HG03159 (cell line): ENCODE measurements around the gene GRK7.
"Not testable (repeated sequence)": the region's sequence is repeated elsewhere in the genome, so short reads cannot be mapped to it uniquely, and the experiment has no call there.

Experiments used
- ATAC-seq: cut with Tn5 transposase; IDR thresholded peaks from one replicate; pipeline ENCODE4 v1.9.1; 2021; ENCODE audit warnings: mild to moderate bottlenecking, moderate library complexity; ENCODE audit not compliant: unreplicated experiment

Gene GRK7

DNA sequence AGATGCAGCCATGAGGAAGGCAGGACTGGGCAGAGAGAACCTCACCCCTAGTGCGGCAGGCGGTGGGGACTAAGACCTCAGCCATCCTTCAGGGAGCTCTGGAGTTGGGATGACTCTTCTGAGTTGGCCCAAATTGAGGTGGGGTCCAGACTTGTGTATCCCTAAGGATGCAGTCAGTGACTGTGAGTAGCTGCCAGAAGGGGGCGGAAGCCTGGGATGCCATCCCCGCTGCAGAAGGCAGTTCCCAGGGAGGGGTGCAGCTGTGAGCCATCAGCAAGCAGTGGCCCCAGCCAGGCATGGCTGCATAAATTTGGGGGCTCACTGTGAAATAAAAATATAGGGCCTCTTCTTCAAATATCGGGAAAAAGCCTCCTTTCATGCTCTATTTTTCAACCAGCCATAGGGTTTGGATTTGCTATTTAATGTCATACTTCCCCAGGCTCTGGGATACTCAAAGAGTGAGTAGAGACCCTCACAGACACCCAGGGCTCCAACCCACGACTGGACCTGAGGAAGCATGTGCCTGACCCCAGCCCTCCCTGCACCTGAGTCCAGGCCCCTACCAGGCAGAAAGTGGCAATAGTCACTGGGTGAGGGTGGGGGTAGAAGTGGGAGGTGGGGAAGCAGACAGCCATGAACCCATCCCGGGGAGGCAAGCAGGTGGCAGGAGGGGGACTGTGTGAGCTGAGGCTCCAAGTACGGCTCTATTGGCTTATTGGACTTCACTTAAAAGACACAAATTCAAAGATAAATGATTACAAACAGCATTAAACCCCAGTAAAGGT is 30.5 kb downstream of the GRK7 start:
- ATAC-seq = no peak

DNA sequence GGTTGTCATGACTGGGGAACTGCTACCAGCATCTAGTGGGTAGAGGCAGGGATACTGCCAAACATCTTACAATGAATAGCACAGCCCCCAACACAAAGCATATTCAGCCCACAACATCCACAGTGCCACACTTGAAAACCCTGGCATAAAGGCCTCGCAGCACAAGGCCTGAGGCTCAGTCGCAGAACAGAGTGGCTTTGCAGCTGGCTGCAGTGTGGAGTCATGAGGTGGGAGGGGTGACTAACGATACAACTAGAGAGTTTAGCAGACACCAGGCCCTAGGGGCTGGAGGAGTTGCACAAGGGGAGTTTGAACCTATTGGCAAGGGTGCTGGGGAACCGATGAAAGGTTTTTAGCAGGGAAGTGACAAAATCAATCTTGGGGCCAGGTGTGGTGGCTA is 32.1 kb downstream of the GRK7 start:
- ATAC-seq = no peak

DNA sequence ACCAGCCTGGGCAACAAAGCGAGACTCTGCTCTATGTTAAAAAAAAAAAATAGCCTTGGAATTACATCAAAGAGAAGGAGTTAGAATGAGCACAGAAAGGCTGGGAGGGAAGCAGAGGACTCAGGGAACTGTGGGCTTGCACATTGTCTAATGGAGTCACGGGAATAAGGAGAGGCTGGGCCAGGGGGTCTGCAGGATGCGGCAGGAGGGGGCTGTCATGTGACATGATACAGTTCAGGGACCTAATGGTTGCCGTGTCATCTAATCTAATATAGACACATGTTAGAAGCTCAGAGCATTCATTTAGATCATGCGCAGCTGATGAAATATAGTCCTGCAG is 32.5 kb downstream of the GRK7 start:
- no peak for ATAC-seq

DNA sequence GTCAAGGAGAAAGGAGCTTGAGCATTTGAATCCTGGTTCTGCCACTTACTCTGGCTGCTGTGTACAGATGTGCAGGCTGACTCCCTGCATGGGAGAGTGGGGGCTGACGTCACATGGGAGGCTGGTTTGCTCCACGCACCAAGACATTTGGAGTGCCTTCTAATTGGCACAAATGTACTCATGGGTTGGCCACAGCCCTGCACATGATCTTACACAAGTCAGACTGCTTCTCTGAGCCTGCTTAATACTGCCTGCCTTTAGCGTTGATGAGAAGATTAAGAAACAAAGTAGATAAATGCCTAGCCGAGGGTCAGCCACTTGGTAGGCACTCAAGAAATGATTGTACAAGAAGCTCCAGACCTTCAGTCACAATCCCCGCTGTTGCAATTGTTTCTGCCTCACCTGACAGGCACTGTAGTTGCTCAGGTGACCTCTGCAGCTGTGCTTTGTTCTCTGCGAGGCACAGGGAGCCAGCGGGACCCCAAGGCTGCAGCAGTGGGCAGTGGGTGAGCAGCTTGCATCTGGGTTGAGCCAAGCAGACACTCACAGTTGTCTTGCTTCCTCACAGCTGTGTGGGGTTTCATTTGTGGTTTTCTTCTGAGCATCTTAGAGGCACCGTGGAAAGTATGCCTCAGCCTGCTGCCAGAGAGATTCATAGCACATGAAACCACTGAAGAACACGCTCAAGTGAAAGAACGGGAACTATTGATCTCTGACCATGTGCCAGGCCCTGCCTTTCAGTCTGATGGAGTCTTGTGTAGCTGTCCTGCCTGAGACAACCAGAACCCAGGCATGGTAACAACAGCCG is 33.1 kb downstream of the GRK7 start:
- ATAC-seq = peak; percentile 95

DNA sequence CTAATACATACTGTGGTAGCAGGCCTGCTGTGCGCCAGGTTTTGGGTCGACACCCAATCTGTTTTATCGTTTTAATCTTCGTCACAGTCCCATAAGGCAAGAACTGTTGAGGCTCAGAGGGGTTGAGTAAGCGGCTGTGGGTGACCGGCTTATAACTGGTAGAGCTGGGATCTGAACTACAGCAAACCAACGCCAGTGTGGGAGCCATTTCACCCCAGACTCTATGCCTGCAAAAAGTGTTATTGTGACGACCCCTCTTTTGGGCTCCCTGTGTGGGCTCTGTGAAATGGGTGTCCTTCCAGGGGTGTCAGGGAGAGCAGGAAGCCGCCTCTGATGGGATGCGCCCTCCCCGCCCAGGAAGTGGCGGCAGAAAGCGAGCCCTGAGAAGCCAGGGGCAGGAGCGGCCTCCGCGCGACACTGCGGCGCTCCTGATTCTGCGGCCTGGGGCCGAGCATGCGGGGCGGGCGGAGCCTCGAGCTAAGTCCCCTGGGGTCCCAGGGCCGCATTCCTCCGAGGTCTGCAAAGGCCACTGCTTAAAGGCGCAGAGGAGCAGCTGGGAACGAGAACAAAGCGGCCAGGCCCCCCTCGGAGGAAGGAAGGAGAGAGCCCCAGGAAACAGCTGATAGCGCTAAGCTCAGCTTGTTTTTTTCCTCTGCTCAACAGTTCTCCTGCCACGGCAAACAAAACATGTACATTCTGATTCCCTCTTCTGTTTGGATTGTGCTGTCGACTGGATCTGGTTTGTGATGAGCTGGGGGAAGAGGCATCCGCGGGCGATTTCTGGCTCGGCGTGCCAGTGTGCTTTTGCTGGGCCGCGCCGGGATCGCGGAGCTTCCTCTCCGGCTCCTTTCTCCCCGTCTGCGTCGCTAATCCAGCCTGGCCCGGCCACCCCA is 33.9 kb downstream of the GRK7 start:
- ATAC-seq = no peak

DNA sequence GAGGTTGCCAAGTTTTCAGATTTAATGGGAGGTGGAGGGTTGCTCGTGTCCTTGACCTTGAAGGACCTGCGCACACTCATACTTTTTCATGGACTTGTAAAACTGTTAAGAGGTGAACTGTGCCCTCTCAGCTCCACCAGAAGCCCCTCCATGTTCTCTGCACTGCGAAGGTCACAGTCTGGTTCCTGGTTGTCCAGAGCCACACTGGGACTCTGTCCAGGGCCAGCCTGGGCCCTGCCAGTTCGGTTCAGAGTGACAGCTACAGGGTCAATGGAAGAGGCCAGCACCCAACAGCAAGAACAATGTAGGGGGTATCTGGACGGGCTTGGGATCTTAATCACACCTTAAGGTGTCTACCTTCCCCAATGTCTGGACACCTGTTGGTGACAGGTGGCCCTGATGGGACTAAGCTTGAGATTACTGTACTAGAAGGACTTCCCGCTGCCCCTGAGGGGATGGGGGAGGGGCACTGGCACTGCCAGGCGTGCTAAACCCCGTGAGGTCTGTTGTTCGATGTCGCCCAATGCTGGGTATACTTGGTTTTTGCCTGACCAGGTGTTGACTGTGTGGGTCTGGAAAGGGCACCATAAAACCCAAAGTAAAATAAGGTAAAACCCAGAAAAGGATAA is 34.7 kb downstream of the GRK7 start:
- no peak for ATAC-seq

DNA sequence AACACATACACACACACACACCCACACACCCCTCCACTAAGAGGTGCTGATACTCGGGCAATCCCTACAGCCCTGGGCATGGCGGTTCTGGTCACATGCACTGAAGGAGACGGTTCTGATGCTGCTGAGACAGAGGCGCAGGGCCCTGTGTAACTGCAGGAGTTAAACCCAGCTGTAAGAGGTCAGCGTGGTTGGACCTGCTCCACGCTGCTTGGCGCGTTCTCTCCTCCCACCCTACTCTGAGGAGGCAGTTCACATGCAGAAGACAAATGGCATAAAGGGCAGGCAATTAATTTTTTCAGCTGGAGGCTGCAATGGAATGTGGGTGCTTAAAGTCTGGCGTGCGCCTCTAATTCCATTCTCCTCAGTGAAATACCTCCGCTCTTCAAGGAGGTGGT is 35.2 kb downstream of the GRK7 start:
- ATAC-seq = no peak

DNA sequence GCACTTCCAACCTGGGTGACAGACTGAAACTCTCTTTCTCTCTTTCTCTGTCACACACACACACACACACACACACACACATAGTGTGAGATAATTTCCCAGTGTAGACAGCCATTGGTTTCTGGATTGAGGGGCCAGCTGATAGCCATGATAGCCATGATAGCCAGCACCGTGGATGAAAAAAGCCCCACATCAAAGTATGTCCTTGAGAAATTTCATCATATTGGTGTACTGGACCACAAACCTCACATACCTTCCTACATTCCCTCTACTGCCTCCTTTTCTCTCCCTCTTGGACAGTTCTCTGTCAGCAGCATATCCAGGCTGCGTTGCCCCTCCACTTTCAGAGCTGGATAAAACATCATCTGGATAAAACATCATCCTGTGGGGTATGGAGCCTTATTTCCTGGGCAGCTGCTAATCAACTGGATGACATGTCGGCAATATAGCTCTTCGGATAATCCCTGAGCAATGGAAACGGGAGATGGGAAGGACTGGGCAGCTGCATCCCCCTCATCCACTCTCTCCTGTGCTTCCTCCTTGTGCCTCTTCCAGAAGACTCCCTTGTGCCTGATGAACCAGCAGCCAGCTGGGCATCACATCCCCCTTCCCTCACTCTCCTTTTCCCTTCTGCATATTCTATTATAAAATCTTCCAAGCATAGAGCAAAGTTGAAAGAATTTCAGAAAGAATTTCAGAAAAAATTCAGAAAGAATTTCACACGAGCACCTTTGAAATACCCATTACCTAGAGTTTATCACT is 39.3 kb downstream of the GRK7 start:
- ATAC-seq = no peak

DNA sequence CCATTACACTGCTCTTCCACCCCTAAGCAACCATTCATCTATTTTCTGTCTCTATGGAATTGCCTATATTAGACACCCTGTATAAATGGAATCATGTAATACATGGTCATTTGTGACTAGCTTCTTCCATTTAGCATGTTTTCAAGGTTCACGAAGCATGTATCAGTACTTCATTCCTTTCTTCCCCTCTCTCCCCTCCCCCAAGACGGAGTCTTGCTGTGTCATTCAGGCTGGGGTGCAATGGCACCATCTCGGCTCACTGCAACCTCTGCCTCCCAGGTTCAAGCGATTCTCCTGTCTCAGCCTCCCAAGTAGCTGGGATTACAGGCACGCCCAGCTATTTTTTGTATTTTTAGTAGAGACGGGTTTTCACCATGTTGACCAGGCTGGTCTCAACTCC is 40.3 kb downstream of the GRK7 start:
- ATAC-seq = not testable (repeated sequence)

DNA sequence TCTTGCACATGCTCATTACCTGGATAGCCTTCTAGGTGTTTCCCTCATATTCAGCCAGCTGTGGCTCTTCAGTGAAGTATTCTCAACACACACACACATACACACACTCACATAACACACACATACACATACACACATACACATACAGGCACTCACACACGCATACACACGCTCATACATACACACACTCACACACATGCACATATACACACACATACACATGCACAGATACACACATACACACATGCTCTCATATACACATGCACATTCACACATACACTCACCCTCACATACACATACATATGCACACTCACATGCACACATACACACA is 41.2 kb downstream of the GRK7 start:
- ATAC-seq = no peak

DNA sequence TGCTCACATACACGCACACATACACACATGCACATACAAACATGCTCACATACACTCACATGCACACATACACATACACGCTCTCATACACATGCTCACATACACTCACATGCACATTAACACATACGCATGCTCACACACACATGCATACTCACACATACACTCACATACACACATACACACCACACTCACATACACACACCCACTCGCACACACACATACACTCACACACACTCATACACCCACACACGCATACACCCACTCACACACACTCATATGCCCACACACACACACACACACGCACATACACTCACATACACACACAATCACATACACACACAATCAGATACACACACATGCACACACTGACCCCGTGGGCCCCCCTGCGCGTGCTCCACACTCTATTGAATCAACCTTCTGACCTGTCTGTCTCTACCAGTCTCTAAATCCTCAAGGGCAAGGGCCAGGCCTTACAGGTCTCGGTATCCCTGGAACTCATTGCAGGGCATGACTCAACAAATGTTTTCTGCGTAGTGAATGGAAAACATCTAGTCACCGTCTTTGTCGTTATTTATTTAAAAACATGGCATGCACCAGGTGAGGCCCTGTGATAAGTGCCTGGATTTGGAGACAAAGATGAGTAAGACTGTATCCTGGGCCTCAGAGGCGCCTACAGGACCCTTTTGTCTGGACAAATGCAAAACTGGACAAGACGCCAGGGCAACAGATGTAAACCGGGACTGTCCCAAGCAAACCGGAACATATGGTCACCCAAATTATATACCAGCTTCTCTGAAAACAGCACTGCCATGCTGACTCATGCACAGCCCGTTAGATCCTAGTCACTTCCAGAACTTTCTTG is 41.8 kb downstream of the GRK7 start:
- no peak for ATAC-seq

DNA sequence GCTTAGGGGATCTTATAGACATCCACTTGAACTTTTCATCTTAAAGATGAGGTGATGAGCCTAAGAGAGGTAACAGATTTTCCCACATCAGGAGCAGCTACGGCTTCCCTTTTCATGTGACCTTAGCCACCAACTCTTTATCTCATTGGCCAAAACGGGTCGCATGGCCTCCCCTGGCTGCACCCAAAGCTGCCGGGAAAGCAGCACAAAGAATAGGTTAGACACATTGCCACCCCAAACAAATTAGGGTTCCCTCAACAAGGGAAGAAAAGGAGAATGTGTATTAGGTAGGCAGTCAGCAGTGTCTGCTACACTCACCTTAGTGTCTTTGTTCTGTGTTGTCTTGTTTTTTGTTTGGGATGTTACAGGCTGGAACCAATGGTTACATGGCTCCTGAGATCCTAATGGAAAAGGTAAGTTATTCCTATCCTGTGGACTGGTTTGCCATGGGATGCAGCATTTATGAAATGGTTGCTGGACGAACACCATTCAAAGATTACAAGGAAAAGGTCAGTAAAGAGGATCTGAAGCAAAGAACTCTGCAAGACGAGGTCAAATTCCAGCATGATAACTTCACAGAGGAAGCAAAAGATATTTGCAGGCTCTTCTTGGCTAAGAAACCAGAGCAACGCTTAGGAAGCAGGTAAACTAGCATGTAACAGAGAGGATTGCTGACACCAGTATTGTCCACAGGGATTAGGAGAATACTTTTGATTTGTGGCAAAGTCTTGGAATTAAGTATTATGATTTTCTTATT is 44.2 kb downstream of the GRK7 start:
- no peak for ATAC-seq

DNA sequence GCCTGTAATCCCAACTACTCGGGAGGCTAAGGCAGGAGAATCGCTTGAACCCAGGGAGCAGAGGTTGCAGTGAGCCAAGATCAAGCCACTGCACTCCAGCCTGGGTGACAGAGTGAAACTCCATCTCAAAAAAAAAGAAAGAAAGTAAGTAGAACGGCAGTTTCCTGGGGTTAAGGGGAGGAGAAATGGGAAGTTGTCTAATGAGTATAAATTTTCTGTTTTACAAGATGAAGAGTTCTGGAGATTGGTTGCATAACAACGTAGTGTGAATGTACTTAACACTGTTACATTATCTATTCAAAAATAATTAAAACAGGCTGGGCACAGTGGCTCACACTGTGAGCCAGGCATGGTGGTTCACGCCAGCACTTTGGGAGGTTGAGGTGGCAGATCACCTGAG is 45.4 kb downstream of the GRK7 start:
- ATAC-seq = no peak

DNA sequence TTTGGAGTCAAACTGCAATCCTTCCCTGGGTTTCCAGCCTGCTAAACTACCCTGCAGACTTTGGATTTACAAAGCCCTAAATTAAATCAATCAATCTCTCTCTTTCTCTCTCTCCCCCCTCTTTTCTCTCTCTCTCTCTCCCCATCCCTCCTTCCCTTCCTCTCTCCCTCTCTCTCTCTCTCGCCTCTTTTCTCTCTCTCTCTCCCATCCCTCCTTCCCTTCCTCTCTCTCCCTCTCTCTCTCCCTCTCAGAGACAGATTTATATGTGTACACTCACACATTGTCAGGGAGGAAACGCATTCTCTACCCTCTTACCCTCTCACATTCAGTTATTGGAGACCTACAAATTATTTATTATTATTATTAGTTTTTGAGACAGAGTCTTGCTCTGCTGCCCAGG is 47.0 kb downstream of the GRK7 start:
- ATAC-seq = no peak

DNA sequence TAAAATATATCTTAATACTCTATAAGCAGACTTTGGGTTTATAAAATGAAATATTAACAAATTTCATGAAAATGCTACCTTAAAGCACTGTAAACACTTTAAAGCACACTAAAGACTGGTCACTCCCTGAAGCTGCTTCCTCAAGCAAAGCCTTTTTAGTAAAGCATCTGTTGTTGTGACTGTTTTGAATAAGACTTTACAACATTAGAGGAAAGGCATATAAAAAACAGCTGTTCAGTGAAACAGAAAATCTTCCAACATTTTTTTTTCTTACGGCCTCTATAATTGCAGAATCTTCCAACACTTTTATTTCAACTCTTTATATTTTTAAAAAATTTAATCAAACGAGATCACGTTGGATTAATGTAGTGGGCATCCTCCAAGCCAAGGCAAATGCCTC is 48.1 kb downstream of the GRK7 start:
- ATAC-seq = no peak

DNA sequence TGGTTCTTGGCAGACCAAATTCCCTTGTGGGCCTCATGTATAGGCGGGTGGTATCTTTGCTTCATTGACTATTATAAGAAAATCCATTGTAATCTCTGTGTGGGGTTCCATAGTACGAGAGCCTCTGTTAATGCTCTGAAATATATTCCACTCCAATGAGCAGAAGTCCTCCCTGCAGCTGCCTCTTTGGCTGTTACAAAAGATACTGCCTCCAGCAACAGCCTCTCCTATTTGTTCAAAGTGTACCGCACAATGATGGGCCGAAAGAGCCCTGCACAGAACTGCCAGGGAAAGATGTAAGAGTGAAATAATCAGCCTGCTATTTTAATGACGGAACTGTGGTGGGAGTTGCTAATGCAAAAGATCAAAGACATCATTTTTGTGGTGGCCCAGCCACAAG is 48.9 kb downstream of the GRK7 start:
- ATAC-seq = no peak

DNA sequence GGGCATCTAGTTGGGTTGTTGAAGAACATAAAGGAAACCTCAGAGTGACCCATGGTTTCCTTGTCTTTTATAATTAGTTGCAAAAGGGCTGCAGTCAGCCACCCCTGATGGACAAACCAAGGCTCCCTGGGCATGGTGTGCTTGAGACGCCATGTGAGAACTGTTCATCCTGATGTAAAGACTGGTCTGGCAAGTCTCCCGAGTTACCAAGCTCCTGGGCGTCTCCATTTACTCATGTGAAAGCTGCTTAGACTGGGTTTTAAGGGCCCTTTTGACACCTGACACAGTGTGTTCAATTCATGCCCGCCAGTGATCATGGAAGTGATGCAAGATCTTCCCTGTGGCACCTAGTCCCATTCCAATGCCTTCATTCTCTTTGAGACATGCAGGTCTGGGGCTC is 49.4 kb downstream of the GRK7 start:
- ATAC-seq = no peak
